GM12874 (cell line): Measurements from ENCODE around the gene TET2.

ENCODE experiments used
- TF ChIP-seq, protein P1 (sequence below): IDR thresholded peaks from 2 replicates; pipeline ENCODE4 v1.5.1; 2011; ENCODE audit warnings: low read depth, mild to moderate bottlenecking, control low read depth, low read length, moderate library complexity; ENCODE audit not compliant: insufficient read depth

Gene TET2

DNA sequence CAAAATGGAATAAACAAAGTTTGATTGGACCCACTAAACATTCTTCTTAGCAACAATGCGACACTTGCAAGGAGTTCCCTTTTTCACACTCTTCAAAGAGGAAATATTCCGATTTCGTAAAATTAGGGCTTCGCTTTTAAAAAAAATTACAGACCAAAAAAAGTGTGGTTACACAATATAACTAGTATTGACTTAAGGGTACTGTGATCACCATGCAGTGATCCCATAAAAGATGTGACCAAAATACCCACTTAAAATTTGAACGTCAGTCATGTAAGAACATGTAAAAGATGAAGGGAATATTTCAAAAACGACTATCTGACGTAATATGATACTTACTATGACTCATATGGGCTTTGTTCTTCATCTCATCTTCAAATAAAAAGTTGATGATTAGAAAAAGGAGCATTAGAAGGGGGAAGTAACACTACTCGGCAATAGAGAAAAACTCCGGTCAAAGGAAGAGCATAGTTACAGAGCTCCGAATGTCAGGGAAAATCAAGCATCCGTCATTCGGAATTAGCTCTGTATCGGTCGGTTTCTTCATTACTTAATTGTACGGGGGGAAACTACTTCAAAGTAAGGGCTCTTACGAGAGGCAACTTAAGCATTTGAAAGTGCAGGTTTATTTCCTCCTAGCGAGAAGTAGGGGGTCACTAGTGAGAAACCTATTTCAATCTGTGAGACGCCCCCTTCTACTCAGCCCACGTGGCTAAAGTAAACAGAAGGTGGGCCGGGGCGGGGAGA, 1.3 kb upstream of the TET2 start:
- TF ChIP-seq, protein P1, sequence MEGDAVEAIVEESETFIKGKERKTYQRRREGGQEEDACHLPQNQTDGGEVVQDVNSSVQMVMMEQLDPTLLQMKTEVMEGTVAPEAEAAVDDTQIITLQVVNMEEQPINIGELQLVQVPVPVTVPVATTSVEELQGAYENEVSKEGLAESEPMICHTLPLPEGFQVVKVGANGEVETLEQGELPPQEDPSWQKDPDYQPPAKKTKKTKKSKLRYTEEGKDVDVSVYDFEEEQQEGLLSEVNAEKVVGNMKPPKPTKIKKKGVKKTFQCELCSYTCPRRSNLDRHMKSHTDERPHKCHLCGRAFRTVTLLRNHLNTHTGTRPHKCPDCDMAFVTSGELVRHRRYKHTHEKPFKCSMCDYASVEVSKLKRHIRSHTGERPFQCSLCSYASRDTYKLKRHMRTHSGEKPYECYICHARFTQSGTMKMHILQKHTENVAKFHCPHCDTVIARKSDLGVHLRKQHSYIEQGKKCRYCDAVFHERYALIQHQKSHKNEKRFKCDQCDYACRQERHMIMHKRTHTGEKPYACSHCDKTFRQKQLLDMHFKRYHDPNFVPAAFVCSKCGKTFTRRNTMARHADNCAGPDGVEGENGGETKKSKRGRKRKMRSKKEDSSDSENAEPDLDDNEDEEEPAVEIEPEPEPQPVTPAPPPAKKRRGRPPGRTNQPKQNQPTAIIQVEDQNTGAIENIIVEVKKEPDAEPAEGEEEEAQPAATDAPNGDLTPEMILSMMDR, result no peak

DNA sequence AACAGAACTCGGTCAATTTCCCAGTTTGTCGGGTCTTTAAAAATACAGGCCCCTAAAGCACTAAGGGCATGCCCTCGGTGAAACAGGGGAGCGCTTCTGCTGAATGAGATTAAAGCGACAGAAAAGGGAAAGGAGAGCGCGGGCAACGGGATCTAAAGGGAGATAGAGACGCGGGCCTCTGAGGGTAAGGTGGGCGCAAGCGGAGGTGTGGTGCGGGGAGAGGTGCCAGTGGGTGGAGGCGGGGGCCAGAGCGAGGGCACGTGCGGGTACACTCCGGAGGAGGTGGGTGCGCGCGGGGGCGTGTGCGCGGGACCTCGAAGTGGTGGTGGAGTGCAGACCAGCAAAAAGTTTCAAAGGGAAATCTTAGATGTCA, 787 bp upstream of the TET2 start:
- TF ChIP-seq, protein P1, result no peak

DNA sequence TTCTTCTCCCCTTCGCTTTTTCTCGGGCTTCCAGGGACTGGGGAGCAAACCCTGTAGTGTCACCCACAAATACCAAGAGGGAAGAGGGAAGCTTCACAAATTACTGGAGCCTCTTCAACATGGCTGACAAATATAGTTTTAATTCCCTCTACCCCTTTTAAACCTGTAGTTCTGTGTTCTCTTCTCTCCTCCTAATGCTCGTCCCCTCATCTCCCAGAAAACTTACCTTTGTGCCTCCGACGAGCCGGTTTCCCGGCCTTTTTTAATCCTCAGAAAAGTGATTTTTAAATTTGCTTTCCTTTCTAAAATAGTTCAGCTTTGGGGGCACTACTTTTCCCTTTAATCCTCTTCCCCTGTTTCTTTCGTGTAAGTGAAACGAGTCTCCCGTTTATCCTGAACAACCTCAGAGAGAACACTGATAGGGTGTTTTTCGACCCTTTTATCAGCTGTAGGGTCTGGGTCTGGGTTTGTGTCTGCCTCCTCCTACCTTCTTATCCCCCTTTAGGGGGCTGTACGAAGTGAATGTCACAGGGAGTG, 408 bp downstream of the TET2 start:
- TF ChIP-seq, protein P1, result no peak

DNA sequence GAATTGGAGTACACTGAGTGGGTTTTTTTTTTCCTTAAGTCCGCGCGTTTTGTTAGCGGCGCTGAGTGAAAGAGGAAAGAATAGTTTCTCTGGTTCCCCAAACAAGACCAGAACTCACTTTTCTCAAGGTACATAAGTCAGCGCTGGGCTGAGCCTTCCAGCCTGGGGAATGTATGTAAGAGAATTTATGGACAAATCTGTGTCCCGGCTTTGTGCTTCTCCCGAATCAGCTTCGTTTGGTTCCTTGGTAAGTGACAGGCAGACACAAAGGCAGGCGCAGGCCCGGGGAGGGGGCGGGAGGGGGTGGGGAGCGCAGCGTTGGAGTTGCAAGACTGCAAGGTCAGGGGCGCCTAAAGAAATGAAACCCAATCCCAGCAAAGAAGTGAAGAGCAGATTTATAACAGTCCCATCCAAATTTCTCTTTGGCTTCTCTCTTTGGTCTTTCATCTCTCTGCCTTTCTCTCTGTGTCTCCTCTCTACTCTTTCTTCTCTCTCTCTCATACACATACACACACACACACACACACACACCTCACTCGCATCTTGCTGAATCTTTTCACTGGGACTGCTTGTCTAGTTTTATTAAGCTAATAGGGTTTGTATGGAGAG, 981 bp downstream of the TET2 start:
- TF ChIP-seq, protein P1, result no peak

DNA sequence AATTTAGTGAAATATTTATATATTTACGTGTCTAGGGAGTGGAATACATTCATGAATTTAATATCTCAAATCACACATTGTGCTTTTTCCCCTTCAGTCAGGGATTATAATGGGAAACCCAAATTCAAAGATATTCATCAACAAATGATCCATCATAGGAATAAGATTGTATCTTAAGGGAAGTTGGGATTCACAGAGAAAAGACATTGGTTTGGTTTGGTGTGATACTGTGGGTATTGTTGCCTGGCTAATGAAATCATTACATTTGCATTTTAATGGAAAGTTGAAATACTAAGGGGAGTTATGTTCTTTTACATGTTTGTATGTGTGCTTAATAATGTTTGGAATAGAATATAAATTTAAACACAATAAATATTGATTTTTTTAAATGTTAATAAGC, 1.7 kb downstream of the TET2 start:
- TF ChIP-seq, protein P1, result no peak

DNA sequence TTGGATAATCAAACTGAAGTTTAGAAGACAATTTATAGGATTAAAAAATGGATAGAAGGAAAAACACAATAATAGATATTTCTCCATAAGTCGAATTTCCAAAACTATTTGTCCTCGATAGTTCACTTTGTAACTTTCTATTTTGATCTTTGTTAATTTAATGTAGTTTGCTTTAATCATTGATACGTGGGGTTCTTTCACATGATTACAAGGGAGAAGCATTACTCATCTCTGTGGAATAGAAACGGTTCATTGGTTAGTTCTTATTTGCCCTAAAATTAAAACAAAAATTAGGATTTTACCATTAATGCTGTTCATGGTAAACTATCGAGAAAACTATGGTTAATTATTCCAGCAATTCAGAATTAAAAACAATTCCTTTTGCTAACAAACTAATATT, 2.1 kb downstream of the TET2 start:
- TF ChIP-seq, protein P1, result no peak

DNA sequence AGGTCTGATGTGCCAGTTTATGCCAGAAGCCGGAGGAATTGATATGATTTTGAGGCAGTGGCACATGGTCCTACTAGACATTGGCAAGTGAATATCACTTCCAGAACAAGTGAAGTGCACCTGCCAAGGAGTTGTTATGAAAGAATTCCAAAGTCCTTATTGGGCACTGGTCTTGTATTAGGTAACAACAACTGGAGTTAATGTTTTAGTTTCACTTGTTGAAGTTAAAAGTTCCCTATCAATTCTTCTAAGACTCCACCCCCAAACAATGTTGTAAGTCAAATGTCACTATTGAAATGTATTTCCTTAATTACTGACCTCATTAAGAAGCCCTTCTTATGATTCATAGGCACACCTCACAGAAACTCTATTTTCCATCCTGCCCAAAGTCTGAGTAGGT, 3.1 kb downstream of the TET2 start:
- TF ChIP-seq, protein P1, result no peak
